ENCODE data around the gene PLXNC1. TPM values are rescaled to one million over a fixed set of nuclear protein-coding genes. Genes with fewer than 3 reads are reported as not detected.

Gene PLXNC1
- total and polyA plus RNA-seq, 2 of the 8 experiments (the other 6 are each of a cell fraction or from before 2014, with no cell fraction given), result 0.83 to 2.0 TPM

GRCh38 chr12:94169495-94169894, 21.1 kb downstream of the PLXNC1 start (continued):
- TF ChIP-seq, protein P1, sequence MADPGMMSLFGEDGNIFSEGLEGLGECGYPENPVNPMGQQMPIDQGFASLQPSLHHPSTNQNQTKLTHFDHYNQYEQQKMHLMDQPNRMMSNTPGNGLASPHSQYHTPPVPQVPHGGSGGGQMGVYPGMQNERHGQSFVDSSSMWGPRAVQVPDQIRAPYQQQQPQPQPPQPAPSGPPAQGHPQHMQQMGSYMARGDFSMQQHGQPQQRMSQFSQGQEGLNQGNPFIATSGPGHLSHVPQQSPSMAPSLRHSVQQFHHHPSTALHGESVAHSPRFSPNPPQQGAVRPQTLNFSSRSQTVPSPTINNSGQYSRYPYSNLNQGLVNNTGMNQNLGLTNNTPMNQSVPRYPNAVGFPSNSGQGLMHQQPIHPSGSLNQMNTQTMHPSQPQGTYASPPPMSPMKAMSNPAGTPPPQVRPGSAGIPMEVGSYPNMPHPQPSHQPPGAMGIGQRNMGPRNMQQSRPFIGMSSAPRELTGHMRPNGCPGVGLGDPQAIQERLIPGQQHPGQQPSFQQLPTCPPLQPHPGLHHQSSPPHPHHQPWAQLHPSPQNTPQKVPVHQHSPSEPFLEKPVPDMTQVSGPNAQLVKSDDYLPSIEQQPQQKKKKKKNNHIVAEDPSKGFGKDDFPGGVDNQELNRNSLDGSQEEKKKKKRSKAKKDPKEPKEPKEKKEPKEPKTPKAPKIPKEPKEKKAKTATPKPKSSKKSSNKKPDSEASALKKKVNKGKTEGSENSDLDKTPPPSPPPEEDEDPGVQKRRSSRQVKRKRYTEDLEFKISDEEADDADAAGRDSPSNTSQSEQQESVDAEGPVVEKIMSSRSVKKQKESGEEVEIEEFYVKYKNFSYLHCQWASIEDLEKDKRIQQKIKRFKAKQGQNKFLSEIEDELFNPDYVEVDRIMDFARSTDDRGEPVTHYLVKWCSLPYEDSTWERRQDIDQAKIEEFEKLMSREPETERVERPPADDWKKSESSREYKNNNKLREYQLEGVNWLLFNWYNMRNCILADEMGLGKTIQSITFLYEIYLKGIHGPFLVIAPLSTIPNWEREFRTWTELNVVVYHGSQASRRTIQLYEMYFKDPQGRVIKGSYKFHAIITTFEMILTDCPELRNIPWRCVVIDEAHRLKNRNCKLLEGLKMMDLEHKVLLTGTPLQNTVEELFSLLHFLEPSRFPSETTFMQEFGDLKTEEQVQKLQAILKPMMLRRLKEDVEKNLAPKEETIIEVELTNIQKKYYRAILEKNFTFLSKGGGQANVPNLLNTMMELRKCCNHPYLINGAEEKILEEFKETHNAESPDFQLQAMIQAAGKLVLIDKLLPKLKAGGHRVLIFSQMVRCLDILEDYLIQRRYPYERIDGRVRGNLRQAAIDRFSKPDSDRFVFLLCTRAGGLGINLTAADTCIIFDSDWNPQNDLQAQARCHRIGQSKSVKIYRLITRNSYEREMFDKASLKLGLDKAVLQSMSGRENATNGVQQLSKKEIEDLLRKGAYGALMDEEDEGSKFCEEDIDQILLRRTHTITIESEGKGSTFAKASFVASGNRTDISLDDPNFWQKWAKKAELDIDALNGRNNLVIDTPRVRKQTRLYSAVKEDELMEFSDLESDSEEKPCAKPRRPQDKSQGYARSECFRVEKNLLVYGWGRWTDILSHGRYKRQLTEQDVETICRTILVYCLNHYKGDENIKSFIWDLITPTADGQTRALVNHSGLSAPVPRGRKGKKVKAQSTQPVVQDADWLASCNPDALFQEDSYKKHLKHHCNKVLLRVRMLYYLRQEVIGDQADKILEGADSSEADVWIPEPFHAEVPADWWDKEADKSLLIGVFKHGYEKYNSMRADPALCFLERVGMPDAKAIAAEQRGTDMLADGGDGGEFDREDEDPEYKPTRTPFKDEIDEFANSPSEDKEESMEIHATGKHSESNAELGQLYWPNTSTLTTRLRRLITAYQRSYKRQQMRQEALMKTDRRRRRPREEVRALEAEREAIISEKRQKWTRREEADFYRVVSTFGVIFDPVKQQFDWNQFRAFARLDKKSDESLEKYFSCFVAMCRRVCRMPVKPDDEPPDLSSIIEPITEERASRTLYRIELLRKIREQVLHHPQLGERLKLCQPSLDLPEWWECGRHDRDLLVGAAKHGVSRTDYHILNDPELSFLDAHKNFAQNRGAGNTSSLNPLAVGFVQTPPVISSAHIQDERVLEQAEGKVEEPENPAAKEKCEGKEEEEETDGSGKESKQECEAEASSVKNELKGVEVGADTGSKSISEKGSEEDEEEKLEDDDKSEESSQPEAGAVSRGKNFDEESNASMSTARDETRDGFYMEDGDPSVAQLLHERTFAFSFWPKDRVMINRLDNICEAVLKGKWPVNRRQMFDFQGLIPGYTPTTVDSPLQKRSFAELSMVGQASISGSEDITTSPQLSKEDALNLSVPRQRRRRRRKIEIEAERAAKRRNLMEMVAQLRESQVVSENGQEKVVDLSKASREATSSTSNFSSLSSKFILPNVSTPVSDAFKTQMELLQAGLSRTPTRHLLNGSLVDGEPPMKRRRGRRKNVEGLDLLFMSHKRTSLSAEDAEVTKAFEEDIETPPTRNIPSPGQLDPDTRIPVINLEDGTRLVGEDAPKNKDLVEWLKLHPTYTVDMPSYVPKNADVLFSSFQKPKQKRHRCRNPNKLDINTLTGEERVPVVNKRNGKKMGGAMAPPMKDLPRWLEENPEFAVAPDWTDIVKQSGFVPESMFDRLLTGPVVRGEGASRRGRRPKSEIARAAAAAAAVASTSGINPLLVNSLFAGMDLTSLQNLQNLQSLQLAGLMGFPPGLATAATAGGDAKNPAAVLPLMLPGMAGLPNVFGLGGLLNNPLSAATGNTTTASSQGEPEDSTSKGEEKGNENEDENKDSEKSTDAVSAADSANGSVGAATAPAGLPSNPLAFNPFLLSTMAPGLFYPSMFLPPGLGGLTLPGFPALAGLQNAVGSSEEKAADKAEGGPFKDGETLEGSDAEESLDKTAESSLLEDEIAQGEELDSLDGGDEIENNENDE (IDR thresholded peaks at IDR 0.05; ENCODE audit: insufficient replicate concordance, low read length), result peak; percentile 22
- TF ChIP-seq NANOG (IDR thresholded peaks at IDR 0.05; ENCODE audit: insufficient read depth, low read depth, low read length, poor library complexity, severe bottlenecking) (peak; percentile 73), RFX5 (IDR thresholded peaks at IDR 0.05; ENCODE audit: borderline replicate concordance, low read depth, low read length) (no peak), EP300 (IDR thresholded peaks at IDR 0.05; ENCODE audit: borderline replicate concordance in 1 of 2, low read depth in 2 of 2, low read length in 2 of 2) (peak in 1 of 2 experiments; percentile 84; a peak in 1 of 3 replicates), HDAC6 (IDR thresholded peaks at IDR 0.05; ENCODE audit: low read depth, low read length) (no peak), EGR1 (IDR thresholded peaks at IDR 0.05; ENCODE audit: borderline replicate concordance, low read depth, low read length) (peak; percentile 44; the same call in 1 of the 2 replicates), ASH2L (IDR thresholded peaks at IDR 0.05; ENCODE audit: low read length) (no peak), FOSL1 (IDR thresholded peaks at IDR 0.05; ENCODE audit: insufficient read depth, low read depth, low read length) (no peak), JUND (IDR thresholded peaks at IDR 0.05; ENCODE audit: low read length) (peak; percentile 61; the same call in 1 of the 2 replicates), JUN (IDR thresholded peaks at IDR 0.05; ENCODE audit: low read depth, low read length) (0 out of 2 replicates have a peak, but pooled peaks have one; percentile 18), RXRA (IDR thresholded peaks at IDR 0.05; ENCODE audit: insufficient read depth, low read depth, low read length) (peak; percentile 24; the same call in 1 of the 2 replicates)
